Endothelial cell of umbilical vein (primary cell): ENCODE data around the gene B4GALNT3. TPM values are rescaled to one million over a fixed set of nuclear protein-coding genes. Genes with fewer than 3 reads are reported as not detected.
A peak's percentile ranks its signal among the peaks of the same experiment; 100 is the strongest.

ENCODE experiments used
- BruUV-seq: library from RNA; stranded (reverse); fragments of 400-500 nt; replicated peaks from 2 replicates; lab custom pipeline; 2021; lab: Mats Ljungman, UMichigan
- CTCF ChIA-PET: fragments of 300-600, 350-600 bp; sonication (Branson Sonifier 250); formaldehyde crosslinking; loops from one replicate; lab custom pipeline; 2021; ENCODE audit warnings: antibody characterized with exemption, inconsistent platforms; lab: Charles Lee
- POLR2A ChIA-PET: fragments of 300-600, 350-600 bp; sonication (Branson Sonifier 250); formaldehyde crosslinking; loops from one replicate; lab custom pipeline; 2021; ENCODE audit warnings: antibody characterized with exemption, inconsistent platforms; lab: Charles Lee
- DNase-seq: peaks from one replicate; pipeline ENCODE4 v3.0.0-alpha.2; 2011; ENCODE audit warnings: low read depth, low spot score
- FAIRE-seq: peaks from 2 replicates; lab custom pipeline; 2011; peaks lifted over from hg19 to GRCh38; lab: Jason Lieb, UNC
- H2AFZ ChIP-seq: 2 replicates; pipeline ENCODE4 v1.6.0; 2012; ENCODE audit warnings: low read depth, low read length, control low read depth, inconsistent platforms
- H3K27ac ChIP-seq: 2 replicates; pipeline ENCODE4 v1.5.1; 2011; ENCODE audit warnings: low read depth, mild to moderate bottlenecking, control low read depth, low read length, moderate library complexity; ENCODE audit not compliant: insufficient read depth
- H3K27me3 ChIP-seq, 2 experiments: 2 replicates each; pipeline versions ENCODE4 v1.6.0 to v1.6.1; 2011; ENCODE audit warnings: low read length in 2 of 2, mixed read lengths in 1 of 2; ENCODE audit not compliant: control insufficient read depth in 2 of 2, insufficient read depth in 2 of 2
- H3K36me3 ChIP-seq, 2 experiments: 2 replicates in 1 of 2; 3 replicates in 1 of 2; pipeline ENCODE4 v1.5.1; 2011; ENCODE audit warnings: low read length in 2 of 2, mild to moderate bottlenecking in 1 of 2, moderate library complexity in 1 of 2; ENCODE audit not compliant: control insufficient read depth in 2 of 2, insufficient read depth in 2 of 2; ENCODE audit errors: extremely low read depth in 1 of 2
- H3K4me1 ChIP-seq: 3 replicates; pipeline ENCODE4 v1.5.1; 2011; ENCODE audit warnings: mild to moderate bottlenecking, low read length; ENCODE audit not compliant: control insufficient read depth, insufficient read depth; ENCODE audit errors: extremely low read depth
- H3K4me2 ChIP-seq: 2 replicates; pipeline ENCODE4 v1.6.1; 2011; ENCODE audit warnings: low read length, control low read depth, mixed read lengths; ENCODE audit not compliant: insufficient read depth
- H3K4me3 ChIP-seq, 3 experiments: fragments of 200-600 bp in 1 of 3; sonication (generic), shearing (Covaris generic) in 1 of 3; replicated peaks in 1 of 3; 2 replicates each; pipeline ENCODE4 v1.5.1; 2011 to 2016; ENCODE audit warnings: control low read depth in 3 of 3, low read length in 3 of 3, mild to moderate bottlenecking in 2 of 3, inconsistent platforms in 1 of 3, low read depth in 1 of 3, moderate library complexity in 1 of 3; ENCODE audit not compliant: insufficient read depth in 1 of 3
- H3K79me2 ChIP-seq: 2 replicates; pipeline ENCODE4 v1.6.0; 2012; ENCODE audit warnings: low read length, inconsistent platforms; ENCODE audit not compliant: control insufficient read depth, insufficient read depth
- H3K9ac ChIP-seq: replicated peaks from 2 replicates; pipeline ENCODE3; 2011; ENCODE audit warnings: low read length, control low read depth; ENCODE audit not compliant: insufficient read depth; ENCODE audit errors: extremely low read depth
- H3K9me1 ChIP-seq: replicated peaks from 3 replicates; pipeline ENCODE4 v1.6.0; 2011; ENCODE audit warnings: mild to moderate bottlenecking, low read length; ENCODE audit not compliant: control insufficient read depth, insufficient read depth; ENCODE audit errors: extremely low read depth
- H3K9me3 ChIP-seq: replicated peaks from 2 replicates; pipeline ENCODE4 v1.5.1; 2012; ENCODE audit warnings: low read length, inconsistent platforms; ENCODE audit not compliant: control insufficient read depth, insufficient read depth
- H4K20me1 ChIP-seq: replicated peaks from 2 replicates; pipeline ENCODE3; 2011; ENCODE audit warnings: mild to moderate bottlenecking, low read length; ENCODE audit not compliant: control insufficient read depth, insufficient read depth; ENCODE audit errors: extremely low read depth
- EZH2 ChIP-seq: IDR thresholded peaks from 2 replicates; pipeline ENCODE4 v1.6.1; 2012; ENCODE audit warnings: borderline replicate concordance, low read depth, mild to moderate bottlenecking, moderate library complexity, low read length, inconsistent platforms; ENCODE audit not compliant: severe bottlenecking
- FOS ChIP-seq: IDR thresholded peaks from 2 replicates; pipeline ENCODE4 v1.6.1; 2011; ENCODE audit warnings: mild to moderate bottlenecking, low read length, moderate library complexity, borderline replicate concordance; ENCODE audit not compliant: insufficient read depth
- GATA2 ChIP-seq: IDR thresholded peaks from 2 replicates; pipeline ENCODE4 v1.7.0; 2011; ENCODE audit warnings: low read depth, mild to moderate bottlenecking, moderate library complexity, mixed read lengths, low read length; ENCODE audit not compliant: insufficient read length, insufficient read depth
- JUN ChIP-seq: IDR thresholded peaks from 2 replicates; pipeline ENCODE4 v1.6.1; 2011; ENCODE audit warnings: borderline replicate concordance, low read depth; ENCODE audit not compliant: insufficient read length, insufficient read depth
- MYC ChIP-seq: IDR thresholded peaks from one replicate; pipeline ENCODE4 v1.6.1; 2011; ENCODE audit warnings: mild to moderate bottlenecking, low read depth, low read length
- POLR2A ChIP-seq: IDR thresholded peaks from 2 replicates; pipeline ENCODE4 v1.6.1; 2012; ENCODE audit warnings: low read depth, mild to moderate bottlenecking, control low read depth, low read length
- POLR2AphosphoS5 ChIP-seq: IDR thresholded peaks from 2 replicates; pipeline ENCODE4 v1.6.1; 2012; ENCODE audit warnings: low read depth, mild to moderate bottlenecking, control low read depth, low read length, moderate library complexity; ENCODE audit not compliant: insufficient read depth
- dilution Hi-C: fragments of 300-500 bp; cut with MboI; formaldehyde crosslinking; loops from one replicate; pipeline ENCODE4 v1.15.0; 2019; ENCODE audit warnings: low sequenced_read_pairs; ENCODE audit not compliant: extremely low pct_ligation_motif_present
- intact Hi-C: fragments of 100-400 bp; cut with micrococcal nuclease; formaldehyde crosslinking; loops from one replicate; pipeline ENCODE4 v1.10.0; 2022
- polyA plus RNA-seq, 4 experiments: library from polyadenylated mRNA; depleted of rRNA in 3 of 4; stranded (reverse) in 3 of 4; unstranded in 1 of 4; fragments of >200 nt; gene quantifications; 2 replicates each; pipeline versions ENCODE4 v1.2.1 to v1.2.3, GENCODE V29; 2011 to 2012; ENCODE audit warnings: missing spikeins in 1 of 4
- total RNA-seq: library from RNA; stranded (reverse); gene quantifications from 2 replicates; pipeline ENCODE4 v1.2.3, GENCODE V29; 2021
- TF ChIP-seq, protein P1 (sequence below), 2 donors: IDR thresholded peaks; 1 replicate in 1 of 2; 2 replicates in 1 of 2; pipeline ENCODE4 v1.5.1; 2011; ENCODE audit warnings: low read length in 2 of 2, mild to moderate bottlenecking in 2 of 2, moderate library complexity in 2 of 2, control low read depth in 1 of 2, inconsistent platforms in 1 of 2, low read depth in 1 of 2; ENCODE audit not compliant: insufficient read depth in 1 of 2; ENCODE audit errors: extremely low read depth in 1 of 2
- TF ChIP-seq, protein P2 (sequence below): IDR thresholded peaks from 2 replicates; pipeline ENCODE4 v1.6.1; 2011; ENCODE audit not compliant: insufficient read depth, insufficient read length

B4GALNT3 gene
- total and polyA plus RNA-seq, 2 donors (not counting 3 experiments of a cell fraction or from before 2014, with no cell fraction given): 0.07 TPM; not detected in 1

- no peaks in the 10 kb centered on the region for H3K36me3 ChIP-seq
- H2AFZ ChIP-seq: no peak overlapping the region
- DNase-seq (no peak), FAIRE-seq (no peak)
- no peak overlapping the region for H3K9ac ChIP-seq
- no peaks in the 10 kb centered on the region for H4K20me1 ChIP-seq
- intact Hi-C loops: loop anchor here (1.0 kb wide), 1 partner anchor 95 kb away; no protein-coding TSS in a partner anchor
- ChIA-PET CTCF (interaction anchor here (0.6 to 7.5 kb wide), 19 partner anchors 9 to 1131 kb away, joined by 3 to 67 read pairs (median 6); partner anchors contain the start of gene CCDC77), POLR2A (no interaction called here)
- H3K4me2 ChIP-seq: no peak overlapping the region
- H3K4me1 ChIP-seq: no peaks in the 10 kb centered on the region
- no TSS peak for BruUV-seq
- no peak overlapping the region for H3K4me3 ChIP-seq
- no peaks in the 10 kb centered on the region for H3K79me2 ChIP-seq
- H3K27me3 ChIP-seq: peaks cover 36% of the 10 kb centered on the region in 2 experiments
- dilution Hi-C loops: no loop called here
- no peaks in the 10 kb centered on the region for H3K9me3 ChIP-seq
- no peak overlapping the region for H3K27ac ChIP-seq
- TF ChIP-seq, protein P1, sequence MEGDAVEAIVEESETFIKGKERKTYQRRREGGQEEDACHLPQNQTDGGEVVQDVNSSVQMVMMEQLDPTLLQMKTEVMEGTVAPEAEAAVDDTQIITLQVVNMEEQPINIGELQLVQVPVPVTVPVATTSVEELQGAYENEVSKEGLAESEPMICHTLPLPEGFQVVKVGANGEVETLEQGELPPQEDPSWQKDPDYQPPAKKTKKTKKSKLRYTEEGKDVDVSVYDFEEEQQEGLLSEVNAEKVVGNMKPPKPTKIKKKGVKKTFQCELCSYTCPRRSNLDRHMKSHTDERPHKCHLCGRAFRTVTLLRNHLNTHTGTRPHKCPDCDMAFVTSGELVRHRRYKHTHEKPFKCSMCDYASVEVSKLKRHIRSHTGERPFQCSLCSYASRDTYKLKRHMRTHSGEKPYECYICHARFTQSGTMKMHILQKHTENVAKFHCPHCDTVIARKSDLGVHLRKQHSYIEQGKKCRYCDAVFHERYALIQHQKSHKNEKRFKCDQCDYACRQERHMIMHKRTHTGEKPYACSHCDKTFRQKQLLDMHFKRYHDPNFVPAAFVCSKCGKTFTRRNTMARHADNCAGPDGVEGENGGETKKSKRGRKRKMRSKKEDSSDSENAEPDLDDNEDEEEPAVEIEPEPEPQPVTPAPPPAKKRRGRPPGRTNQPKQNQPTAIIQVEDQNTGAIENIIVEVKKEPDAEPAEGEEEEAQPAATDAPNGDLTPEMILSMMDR (IDR thresholded peaks at IDR 0.05; ENCODE audit: extremely low read depth in 1 of 2, insufficient read depth in 1 of 2, low read depth in 1 of 2, low read length in 2 of 2): peak in 1 of 2 donors; percentile 27
- no peak for TF ChIP-seq POLR2AphosphoS5
- H3K9me1 ChIP-seq: no peaks in the 10 kb centered on the region
Measured at GRCh38 chr12:452667-453210, 7.0 kb upstream of the B4GALNT3 start.

DNA sequence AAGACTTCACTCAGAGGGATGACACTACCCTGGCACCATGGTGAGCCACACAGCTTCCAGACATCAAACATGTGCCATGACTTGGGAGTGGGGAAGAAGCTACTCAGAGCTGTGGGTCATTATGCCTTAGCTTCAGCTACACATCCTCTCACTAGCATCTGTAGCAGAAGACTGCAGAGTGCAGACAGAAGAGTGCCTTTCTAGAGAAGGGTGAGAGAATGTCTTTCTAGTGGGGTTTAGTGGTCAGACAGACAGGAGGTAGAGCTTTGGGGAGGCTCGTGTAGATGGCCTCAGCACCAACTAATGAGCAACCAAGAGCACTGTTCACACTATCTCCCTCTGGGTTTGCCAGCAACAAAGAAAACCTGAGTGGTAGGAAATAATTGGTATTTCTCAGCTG, 4.9 kb upstream of the B4GALNT3 start:
- H3K9ac ChIP-seq: no peak overlapping the region
- no peaks in the 10 kb centered on the region for H4K20me1 ChIP-seq
- ChIA-PET CTCF (interaction anchor here (0.9 to 7.5 kb wide), 13 partner anchors 10 to 97 kb away, joined by 3 to 67 read pairs (median 3); no protein-coding TSS in a partner anchor), POLR2A (no interaction called here)
- no peaks in the 10 kb centered on the region for H3K79me2 ChIP-seq
- no peak for DNase-seq
- H3K4me1 ChIP-seq: no peaks in the 10 kb centered on the region
- no peak overlapping the region for H3K4me2 ChIP-seq
- TF ChIP-seq GATA2 (no peak), POLR2A (no peak), MYC (no peak), FOS (no peak), EZH2 (no peak), JUN (no peak), POLR2AphosphoS5 (no peak)
- TF ChIP-seq, protein P2, sequence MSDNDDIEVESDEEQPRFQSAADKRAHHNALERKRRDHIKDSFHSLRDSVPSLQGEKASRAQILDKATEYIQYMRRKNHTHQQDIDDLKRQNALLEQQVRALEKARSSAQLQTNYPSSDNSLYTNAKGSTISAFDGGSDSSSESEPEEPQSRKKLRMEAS: no peak
- TF ChIP-seq, protein P1 (IDR thresholded peaks at IDR 0.05; ENCODE audit: extremely low read depth in 1 of 2, insufficient read depth in 1 of 2, low read depth in 1 of 2, low read length in 2 of 2): no peak
- H3K4me3 ChIP-seq: no peak overlapping the region
- H2AFZ ChIP-seq: no peak overlapping the region
- dilution Hi-C loops (no loop called here), intact Hi-C loops (no loop called here)
- FAIRE-seq: no peak
- H3K27me3 ChIP-seq: peaks cover 50 to 53% of the 10 kb centered on the region in 2 experiments
- BruUV-seq: no TSS peak
- H3K9me1 ChIP-seq: no peaks in the 10 kb centered on the region
- H3K9me3 ChIP-seq: no peaks in the 10 kb centered on the region
- H3K36me3 ChIP-seq: no peaks in the 10 kb centered on the region
- H3K27ac ChIP-seq: no peak overlapping the region
